ENCODE results near the gene SFT2D2. TPM values are rescaled to one million over a fixed set of nuclear protein-coding genes. Genes with fewer than 3 reads are reported as not detected.
A peak's percentile ranks its signal among the peaks of the same experiment; 100 is the strongest.

The SFT2D2 gene
- total RNA-seq, 6 experiments from 2014 or later: 54.7 to 62.2 (median 57.8) TPM

GRCh38 chr1:168224991-168225390 is 813 bp upstream of the SFT2D2 start:
- H3K4me3 Mint-ChIP-seq: peak overlapping the region; percentile 93
- peaks cover 24% of the 10 kb centered on the region for H3K36me3 Mint-ChIP-seq (ENCODE audit: low read depth)
- peaks cover 13% of the 10 kb centered on the region for H3K9me3 Mint-ChIP-seq
- peaks cover 12% of the 10 kb centered on the region for H3K27me3 Mint-ChIP-seq (ENCODE audit: insufficient read depth)
- no peak for TF ChIP-seq CTCF (IDR thresholded peaks at IDR 0.05)
- 0 out of 2 replicates have a peak overlapping the region, but pooled peaks have one; percentile 78 for H3K27ac Mint-ChIP-seq
- H3K4me1 Mint-ChIP-seq (ENCODE audit: low read depth): peaks cover 53% of the 10 kb centered on the region
- DNase-seq: no peak

GRCh38 chr1:168227620-168228019 is 1.8 kb downstream of the SFT2D2 start:
- peak overlapping the region; percentile 93 for H3K4me3 Mint-ChIP-seq
- peaks cover 60% of the 10 kb centered on the region for H3K4me1 Mint-ChIP-seq (ENCODE audit: low read depth)
- peaks cover 13% of the 10 kb centered on the region for H3K9me3 Mint-ChIP-seq
- peaks cover 30% of the 10 kb centered on the region for H3K36me3 Mint-ChIP-seq (ENCODE audit: low read depth)
- H3K27ac Mint-ChIP-seq: peak overlapping the region; percentile 87
- TF ChIP-seq CTCF (IDR thresholded peaks at IDR 0.05): no peak
- peaks cover 5% of the 10 kb centered on the region; the same call in 1 of the 2 replicates for H3K27me3 Mint-ChIP-seq (ENCODE audit: insufficient read depth)
- no peak for DNase-seq

- H3K36me3 Mint-ChIP-seq (ENCODE audit: low read depth): peaks cover 27% of the 10 kb centered on the region
- H3K27ac Mint-ChIP-seq: no peak overlapping the region
- peaks cover 47% of the 10 kb centered on the region for H3K4me1 Mint-ChIP-seq (ENCODE audit: low read depth)
- H3K9me3 Mint-ChIP-seq: no peaks in the 10 kb centered on the region
- no peaks in the 10 kb centered on the region; the same call in 1 of the 2 replicates for H3K27me3 Mint-ChIP-seq (ENCODE audit: insufficient read depth)
- no peak for DNase-seq
- TF ChIP-seq CTCF (IDR thresholded peaks at IDR 0.05): no peak
- H3K4me3 Mint-ChIP-seq: no peak overlapping the region
Observed at GRCh38 chr1:168229893-168230292, 4.1 kb downstream of the SFT2D2 start.

- TF ChIP-seq CTCF (IDR thresholded peaks at IDR 0.05): no peak
- Mint-ChIP-seq H3K36me3 (ENCODE audit: low read depth) (peaks cover 27% of the 10 kb centered on the region), H3K27me3 (ENCODE audit: insufficient read depth) (no peaks in the 10 kb centered on the region; the same call in 1 of the 2 replicates), H3K9me3 (no peaks in the 10 kb centered on the region), H3K27ac (no peak overlapping the region), H3K4me1 (ENCODE audit: low read depth) (peaks cover 48% of the 10 kb centered on the region), H3K4me3 (no peak overlapping the region)
- no peak for DNase-seq
Observed at GRCh38 chr1:168230709-168231108, 4.9 kb downstream of the SFT2D2 start.

- peaks cover 34% of the 10 kb centered on the region for H3K4me1 Mint-ChIP-seq (ENCODE audit: low read depth)
- H3K9me3 Mint-ChIP-seq: no peaks in the 10 kb centered on the region
- H3K27ac Mint-ChIP-seq: peak overlapping the region; percentile 18
- DNase-seq: peak; percentile 70
- no peak overlapping the region for H3K4me3 Mint-ChIP-seq
- no peaks in the 10 kb centered on the region; the same call in 1 of the 2 replicates for H3K27me3 Mint-ChIP-seq (ENCODE audit: insufficient read depth)
- TF ChIP-seq CTCF (IDR thresholded peaks at IDR 0.05): peak; percentile 81
- peaks cover 27% of the 10 kb centered on the region for H3K36me3 Mint-ChIP-seq (ENCODE audit: low read depth)
Observed at GRCh38 chr1:168234846-168235547, 9.2 kb downstream of the SFT2D2 start.

All from HFFc6 (cell line).